ENCODE measurements around the gene CPLANE1. TPM values are rescaled to one million over a fixed set of nuclear protein-coding genes. Genes with fewer than 3 reads are reported as not detected.

Gene CPLANE1
- total and polyA plus RNA-seq, 9 of the 15 experiments (the other 6 are each of a cell fraction or from before 2014, with no cell fraction given), result under 0.01 to 0.27 (median 0.08) TPM; not detected in 2

GRCh38 chr5:37248421-37248969 is 681 bp downstream of the CPLANE1 start (continued):
- TF ChIP-seq, protein P1, sequence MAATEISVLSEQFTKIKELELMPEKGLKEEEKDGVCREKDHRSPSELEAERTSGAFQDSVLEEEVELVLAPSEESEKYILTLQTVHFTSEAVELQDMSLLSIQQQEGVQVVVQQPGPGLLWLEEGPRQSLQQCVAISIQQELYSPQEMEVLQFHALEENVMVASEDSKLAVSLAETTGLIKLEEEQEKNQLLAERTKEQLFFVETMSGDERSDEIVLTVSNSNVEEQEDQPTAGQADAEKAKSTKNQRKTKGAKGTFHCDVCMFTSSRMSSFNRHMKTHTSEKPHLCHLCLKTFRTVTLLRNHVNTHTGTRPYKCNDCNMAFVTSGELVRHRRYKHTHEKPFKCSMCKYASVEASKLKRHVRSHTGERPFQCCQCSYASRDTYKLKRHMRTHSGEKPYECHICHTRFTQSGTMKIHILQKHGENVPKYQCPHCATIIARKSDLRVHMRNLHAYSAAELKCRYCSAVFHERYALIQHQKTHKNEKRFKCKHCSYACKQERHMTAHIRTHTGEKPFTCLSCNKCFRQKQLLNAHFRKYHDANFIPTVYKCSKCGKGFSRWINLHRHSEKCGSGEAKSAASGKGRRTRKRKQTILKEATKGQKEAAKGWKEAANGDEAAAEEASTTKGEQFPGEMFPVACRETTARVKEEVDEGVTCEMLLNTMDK (IDR thresholded peaks at IDR 0.05; ENCODE audit: borderline replicate concordance, insufficient read depth, low read depth, low read length, poor library complexity, severe bottlenecking), result no peak

DNA sequence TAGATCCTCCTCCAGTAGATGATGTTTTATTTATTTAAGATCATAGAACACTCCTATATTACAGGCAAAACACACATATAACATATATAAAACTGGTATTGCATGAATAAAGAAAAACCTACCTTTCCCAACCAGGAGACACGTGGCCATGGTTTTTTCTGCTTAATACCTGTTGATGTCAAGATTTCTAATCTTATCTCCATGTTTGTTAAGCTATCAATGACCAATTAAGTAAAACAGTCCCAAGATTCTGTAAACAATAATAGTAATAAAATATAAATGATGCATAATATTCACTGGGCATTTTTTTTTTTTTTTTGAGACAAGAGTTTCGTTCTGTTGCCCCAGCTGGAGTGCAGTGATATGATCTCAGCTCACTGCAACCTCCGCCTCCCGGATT is 1.7 kb downstream of the CPLANE1 start:
- peaks cover 0 to 8% of the 10 kb centered on the region in 2 experiments; a peak in 1 of 5 replicates for H3K4me1 ChIP-seq (replicated peaks in 1 of 2; ENCODE audit: control insufficient read depth in 2 of 2, insufficient read depth in 2 of 2, low read length in 2 of 2)
- no peak overlapping the region for H3K27ac ChIP-seq (ENCODE audit: extremely low read depth, low read depth, low read length)
- no peaks in the 10 kb centered on the region for H3K9me1 ChIP-seq (ENCODE audit: control insufficient read depth, insufficient read depth, low read length)
- no peak overlapping the region for H3K4me2 ChIP-seq (ENCODE audit: insufficient read depth, low read length)
- H3K79me2 ChIP-seq (ENCODE audit: control insufficient read depth, insufficient read depth, low read length), result no peaks in the 10 kb centered on the region
- 1% methylated on average over 4 of the region's 4 CpGs for WGBS (ENCODE audit: insufficient coverage, low coverage, missing lambda C conversion rate)
- H3K9me3 ChIP-seq (replicated peaks; ENCODE audit: control insufficient read depth, insufficient read depth, low read depth, low read length), result no peaks in the 10 kb centered on the region
- no peak overlapping the region for H3K4me3 ChIP-seq
- DNase-seq (ENCODE audit: extremely low read depth in 1 of 4, low spot score in 3 of 4) (no peak), ATAC-seq (no peak), FAIRE-seq (peak; percentile 11)
- ChIA-PET CTCF (ENCODE audit: low intra/inter-chr PET ratio) (no interaction called here), POLR2A (no interaction called here)
- H2AFZ ChIP-seq (ENCODE audit: low read depth, low read length), result no peak overlapping the region
- peaks cover 19 to 42% of the 10 kb centered on the region in 2 experiments for H3K27me3 ChIP-seq (ENCODE audit: control insufficient read depth in 2 of 2, insufficient read depth in 2 of 2, low read length in 2 of 2)
- TF ChIP-seq SPI1 (IDR thresholded peaks at IDR 0.05; ENCODE audit: borderline replicate concordance, low read depth, low read length), result no peak
- TF ChIP-seq PTBP1 (IDR thresholded peaks at IDR 0.05; ENCODE audit: low read depth, low read length), result no peak
- no peak for TF ChIP-seq HLTF (IDR thresholded peaks at IDR 0.05)
- no peak for TF ChIP-seq CHAMP1 (IDR thresholded peaks at IDR 0.05)
- no peak for TF ChIP-seq SAFB (IDR thresholded peaks at IDR 0.05; ENCODE audit: borderline replicate concordance, low read depth, low read length)
- no peak for TF ChIP-seq SAP30 (IDR thresholded peaks at IDR 0.05; ENCODE audit: borderline replicate concordance, insufficient read depth, low read depth, low read length, poor library complexity, severe bottlenecking)
- no peak for TF ChIP-seq NCOA2 (IDR thresholded peaks at IDR 0.05; ENCODE audit: partially characterized antibody in 2 of 2)
- TF ChIP-seq, protein P2, sequence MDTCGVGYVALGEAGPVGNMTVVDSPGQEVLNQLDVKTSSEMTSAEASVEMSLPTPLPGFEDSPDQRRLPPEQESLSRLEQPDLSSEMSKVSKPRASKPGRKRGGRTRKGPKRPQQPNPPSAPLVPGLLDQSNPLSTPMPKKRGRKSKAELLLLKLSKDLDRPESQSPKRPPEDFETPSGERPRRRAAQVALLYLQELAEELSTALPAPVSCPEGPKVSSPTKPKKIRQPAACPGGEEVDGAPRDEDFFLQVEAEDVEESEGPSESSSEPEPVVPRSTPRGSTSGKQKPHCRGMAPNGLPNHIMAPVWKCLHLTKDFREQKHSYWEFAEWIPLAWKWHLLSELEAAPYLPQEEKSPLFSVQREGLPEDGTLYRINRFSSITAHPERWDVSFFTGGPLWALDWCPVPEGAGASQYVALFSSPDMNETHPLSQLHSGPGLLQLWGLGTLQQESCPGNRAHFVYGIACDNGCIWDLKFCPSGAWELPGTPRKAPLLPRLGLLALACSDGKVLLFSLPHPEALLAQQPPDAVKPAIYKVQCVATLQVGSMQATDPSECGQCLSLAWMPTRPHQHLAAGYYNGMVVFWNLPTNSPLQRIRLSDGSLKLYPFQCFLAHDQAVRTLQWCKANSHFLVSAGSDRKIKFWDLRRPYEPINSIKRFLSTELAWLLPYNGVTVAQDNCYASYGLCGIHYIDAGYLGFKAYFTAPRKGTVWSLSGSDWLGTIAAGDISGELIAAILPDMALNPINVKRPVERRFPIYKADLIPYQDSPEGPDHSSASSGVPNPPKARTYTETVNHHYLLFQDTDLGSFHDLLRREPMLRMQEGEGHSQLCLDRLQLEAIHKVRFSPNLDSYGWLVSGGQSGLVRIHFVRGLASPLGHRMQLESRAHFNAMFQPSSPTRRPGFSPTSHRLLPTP (IDR thresholded peaks at IDR 0.05; ENCODE audit: borderline replicate concordance, extremely low read depth, insufficient read length), result no peak
- TF ChIP-seq ERF (CRISPR knock-in tag; IDR thresholded peaks at IDR 0.05), result no peak
- no peak for TF ChIP-seq ZNF175 (CRISPR knock-in tag; IDR thresholded peaks at IDR 0.05; ENCODE audit: low read depth)
- TF ChIP-seq RUNX1 (IDR thresholded peaks at IDR 0.05; ENCODE audit: low read depth), result no peak
- H3K36me3 ChIP-seq (ENCODE audit: control insufficient read depth, insufficient read depth, low read length), result no peaks in the 10 kb centered on the region
- no peaks in the 10 kb centered on the region for H4K20me1 ChIP-seq (replicated peaks; ENCODE audit: control insufficient read depth, insufficient read depth, low read length)
- intact Hi-C loops (cut with micrococcal nuclease), result no loop called here
- in situ Hi-C loops (cut with MboI), result no loop called here
- no peak overlapping the region for H3K9ac ChIP-seq (ENCODE audit: insufficient read depth in 1 of 2, low read depth in 2 of 2, low read length in 2 of 2)
- no TSS peak for BruUV-seq (replicated peaks)
